ENCODE results near the gene ZBTB12. TPM values are rescaled to one million over a fixed set of nuclear protein-coding genes. Genes with fewer than 3 reads are reported as not detected.
A peak's percentile ranks its signal among the peaks of the same experiment; 100 is the strongest.

ZBTB12 gene
- total and polyA plus RNA-seq, 4 donors = 2.8 to 7.3 (median 5.2) TPM

DNA sequence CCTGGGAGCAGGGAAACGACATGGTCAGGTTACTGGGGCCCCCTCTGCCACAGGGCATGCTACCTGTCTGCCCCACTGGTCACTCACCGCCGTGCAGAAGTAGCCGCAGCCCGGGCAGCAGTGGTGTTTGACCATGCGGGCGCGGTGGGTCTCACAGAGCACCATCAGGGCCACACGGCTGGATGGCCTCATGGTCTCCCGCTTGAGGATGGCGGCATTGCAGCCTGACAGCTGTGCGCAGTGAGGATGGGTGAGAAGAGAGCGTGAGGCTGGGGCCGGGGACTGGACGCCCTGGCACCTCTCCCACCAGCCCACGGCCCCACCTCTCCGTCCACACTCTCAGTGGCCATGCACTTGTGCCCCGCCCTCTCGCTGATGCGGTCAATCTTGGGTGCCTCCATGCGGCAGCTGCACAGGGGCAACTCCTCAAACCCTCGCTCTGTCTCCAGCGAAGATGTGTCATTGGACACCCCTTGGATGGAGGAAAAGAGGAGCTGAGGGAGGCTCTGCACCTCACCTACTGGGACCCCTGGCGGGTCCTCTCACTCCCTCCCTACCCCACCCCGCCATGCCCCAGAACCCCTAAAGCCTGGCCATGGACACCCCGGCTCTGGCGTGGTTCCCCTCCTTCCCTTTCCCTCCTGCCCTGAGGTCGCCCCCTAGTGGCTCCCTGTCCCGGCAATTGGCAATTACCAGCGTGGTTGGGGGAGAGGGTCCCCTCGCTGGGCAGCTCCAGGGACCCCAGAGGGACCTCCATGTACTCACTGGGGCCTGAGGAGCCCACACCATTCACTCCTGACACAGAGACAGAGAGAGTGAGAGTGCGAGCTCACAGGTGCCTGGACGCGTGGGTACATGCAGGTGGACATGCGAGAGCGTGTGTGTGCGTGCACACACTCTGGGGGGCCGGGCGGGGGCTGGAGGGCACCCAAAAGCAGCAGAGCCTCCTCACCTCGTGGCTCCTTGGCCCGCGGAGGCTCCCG lies 13.3 kb downstream of the ZBTB12 start:
- DNase-seq = no peak
- no peaks in the 10 kb centered on the region for H3K9me3 ChIP-seq (ENCODE audit: control insufficient read depth in 4 of 4, insufficient read depth in 3 of 4, low read length in 3 of 4)
- no peaks in the 10 kb centered on the region for H3K4me1 ChIP-seq (ENCODE audit: control insufficient read depth in 5 of 5, insufficient read depth in 5 of 5, low read length in 5 of 5)
- no peak overlapping the region for H3K4me3 ChIP-seq
- 79 to 80% methylated on average over 40 to 43 of the region's 43 CpGs for WGBS, 2 donors
- TF ChIP-seq, protein P1, sequence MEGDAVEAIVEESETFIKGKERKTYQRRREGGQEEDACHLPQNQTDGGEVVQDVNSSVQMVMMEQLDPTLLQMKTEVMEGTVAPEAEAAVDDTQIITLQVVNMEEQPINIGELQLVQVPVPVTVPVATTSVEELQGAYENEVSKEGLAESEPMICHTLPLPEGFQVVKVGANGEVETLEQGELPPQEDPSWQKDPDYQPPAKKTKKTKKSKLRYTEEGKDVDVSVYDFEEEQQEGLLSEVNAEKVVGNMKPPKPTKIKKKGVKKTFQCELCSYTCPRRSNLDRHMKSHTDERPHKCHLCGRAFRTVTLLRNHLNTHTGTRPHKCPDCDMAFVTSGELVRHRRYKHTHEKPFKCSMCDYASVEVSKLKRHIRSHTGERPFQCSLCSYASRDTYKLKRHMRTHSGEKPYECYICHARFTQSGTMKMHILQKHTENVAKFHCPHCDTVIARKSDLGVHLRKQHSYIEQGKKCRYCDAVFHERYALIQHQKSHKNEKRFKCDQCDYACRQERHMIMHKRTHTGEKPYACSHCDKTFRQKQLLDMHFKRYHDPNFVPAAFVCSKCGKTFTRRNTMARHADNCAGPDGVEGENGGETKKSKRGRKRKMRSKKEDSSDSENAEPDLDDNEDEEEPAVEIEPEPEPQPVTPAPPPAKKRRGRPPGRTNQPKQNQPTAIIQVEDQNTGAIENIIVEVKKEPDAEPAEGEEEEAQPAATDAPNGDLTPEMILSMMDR (IDR thresholded peaks at IDR 0.05; ENCODE audit: control extremely low read depth, extremely low read depth) = peak; percentile 24
- no peaks in the 10 kb centered on the region for H3K27me3 ChIP-seq (ENCODE audit: control insufficient read depth in 3 of 3, insufficient read depth in 3 of 3, low read length in 2 of 3)
- no peak overlapping the region for H3K9ac ChIP-seq (ENCODE audit: insufficient read depth in 1 of 2, low read length in 2 of 2)
- ATAC-seq (ENCODE audit: insufficient read depth, low FRiP score) = no peak
- peaks cover 6 to 58% (median 45%) of the 10 kb centered on the region in 4 donors for H3K36me3 ChIP-seq (ENCODE audit: control insufficient read depth in 4 of 4, insufficient read depth in 4 of 4, low read length in 4 of 4)
- no peak overlapping the region for H3K27ac ChIP-seq (ENCODE audit: low read depth in 1 of 2, low read length in 1 of 2)

GRCh38 chr6:31887173-31888007 lies 14.5 kb downstream of the ZBTB12 start:
- DNase-seq (no peak), ATAC-seq (ENCODE audit: insufficient read depth, low FRiP score) (no peak)
- no peak overlapping the region for H3K27ac ChIP-seq (ENCODE audit: low read depth in 1 of 2, low read length in 1 of 2)
- H3K4me3 ChIP-seq = no peak overlapping the region
- H3K9ac ChIP-seq (ENCODE audit: insufficient read depth in 1 of 2, low read length in 2 of 2) = no peak overlapping the region
- TF ChIP-seq, protein P1 (IDR thresholded peaks at IDR 0.05; ENCODE audit: control extremely low read depth, extremely low read depth) = no peak
- no peaks in the 10 kb centered on the region for H3K27me3 ChIP-seq (ENCODE audit: control insufficient read depth in 3 of 3, insufficient read depth in 3 of 3, low read length in 2 of 3)
- H3K4me1 ChIP-seq (ENCODE audit: control insufficient read depth in 5 of 5, insufficient read depth in 5 of 5, low read length in 5 of 5) = no peaks in the 10 kb centered on the region
- 94 to 97% methylated on average over 19 of the region's 19 CpGs for WGBS, 2 donors
- no peaks in the 10 kb centered on the region for H3K9me3 ChIP-seq (ENCODE audit: control insufficient read depth in 4 of 4, insufficient read depth in 3 of 4, low read length in 3 of 4)
- H3K36me3 ChIP-seq (ENCODE audit: control insufficient read depth in 4 of 4, insufficient read depth in 4 of 4, low read length in 4 of 4) = peaks cover 5 to 64% (median 44%) of the 10 kb centered on the region in 4 donors

DNA sequence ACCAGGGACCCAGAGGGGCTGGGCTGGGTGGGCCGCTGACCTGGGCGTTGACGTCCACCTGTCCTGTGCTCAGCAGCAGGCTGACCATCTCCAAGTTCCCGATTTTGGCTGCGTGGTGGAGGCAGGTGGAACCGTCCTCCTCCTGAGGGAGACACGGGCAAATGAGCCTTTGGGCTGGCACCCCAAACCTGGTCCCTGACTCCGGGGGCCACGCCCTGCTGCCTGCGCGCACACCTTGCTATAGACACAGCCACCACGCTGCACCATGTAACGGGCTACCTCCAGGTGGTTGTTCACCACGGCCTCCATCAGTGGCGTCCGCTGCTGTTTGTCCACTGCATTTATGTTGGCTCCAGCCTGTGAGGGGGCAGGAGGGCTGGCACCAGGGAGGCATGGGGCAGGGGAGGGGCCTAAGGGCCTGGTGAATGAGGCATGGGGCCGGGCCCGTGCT lies 15.3 kb downstream of the ZBTB12 start:
- H3K36me3 ChIP-seq (ENCODE audit: control insufficient read depth in 4 of 4, insufficient read depth in 4 of 4, low read length in 4 of 4) = peaks cover 3 to 66% (median 42%) of the 10 kb centered on the region in 4 donors
- no peaks in the 10 kb centered on the region for H3K4me1 ChIP-seq (ENCODE audit: control insufficient read depth in 5 of 5, insufficient read depth in 5 of 5, low read length in 5 of 5)
- no peak overlapping the region for H3K4me3 ChIP-seq
- DNase-seq = no peak
- ATAC-seq (ENCODE audit: insufficient read depth, low FRiP score) = no peak
- TF ChIP-seq, protein P1 (IDR thresholded peaks at IDR 0.05; ENCODE audit: control extremely low read depth, extremely low read depth) = no peak
- 88 to 94% methylated on average over 17 to 18 of the region's 18 CpGs for WGBS, 2 donors
- H3K27me3 ChIP-seq (ENCODE audit: control insufficient read depth in 3 of 3, insufficient read depth in 3 of 3, low read length in 2 of 3) = no peaks in the 10 kb centered on the region
- H3K9me3 ChIP-seq (ENCODE audit: control insufficient read depth in 4 of 4, insufficient read depth in 3 of 4, low read length in 3 of 4) = no peaks in the 10 kb centered on the region
- no peak overlapping the region for H3K27ac ChIP-seq (ENCODE audit: low read depth in 1 of 2, low read length in 1 of 2)
- no peak overlapping the region for H3K9ac ChIP-seq (ENCODE audit: insufficient read depth in 1 of 2, low read length in 2 of 2)

Data from lung (tissue), 12 donors.